Fibroblast of skin of left biceps (primary cell): ENCODE measurements around the gene SMARCB1.

ENCODE experiments used
- DNase-seq, 2 experiments: peaks; one replicate each; pipeline ENCODE4 v3.0.0-alpha.2; 2013; ENCODE audit warnings: low read depth in 2 of 2

Gene SMARCB1

DNA sequence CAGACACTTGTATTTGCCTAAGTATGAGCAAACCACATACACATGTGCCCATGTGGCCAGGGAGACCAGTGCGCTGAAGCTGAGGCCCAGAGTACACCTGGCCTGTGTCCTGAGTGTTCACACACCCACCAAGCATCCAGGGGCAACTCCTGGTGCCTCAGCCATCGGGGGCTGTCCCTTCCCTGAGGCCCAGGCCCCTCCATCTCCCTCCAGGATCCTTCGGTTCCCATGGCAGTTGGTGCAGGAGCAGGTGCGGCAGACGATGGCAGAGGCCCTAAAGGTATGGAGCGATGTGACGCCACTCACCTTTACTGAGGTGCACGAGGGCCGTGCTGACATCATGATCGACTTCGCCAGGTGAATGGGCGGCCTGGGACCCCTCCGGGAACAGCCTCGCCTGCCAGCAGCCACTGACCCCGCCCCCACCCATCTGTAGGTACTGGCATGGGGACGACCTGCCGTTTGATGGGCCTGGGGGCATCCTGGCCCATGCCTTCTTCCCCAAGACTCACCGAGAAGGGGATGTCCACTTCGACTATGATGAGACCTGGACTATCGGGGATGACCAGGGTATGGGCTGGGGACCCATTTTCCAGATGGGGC, 6.5 kb upstream of the SMARCB1 start:
- no peak for DNase-seq

GRCh38 chr22:23781065-23781464, 5.7 kb upstream of the SMARCB1 start:
- no peak for DNase-seq

DNA sequence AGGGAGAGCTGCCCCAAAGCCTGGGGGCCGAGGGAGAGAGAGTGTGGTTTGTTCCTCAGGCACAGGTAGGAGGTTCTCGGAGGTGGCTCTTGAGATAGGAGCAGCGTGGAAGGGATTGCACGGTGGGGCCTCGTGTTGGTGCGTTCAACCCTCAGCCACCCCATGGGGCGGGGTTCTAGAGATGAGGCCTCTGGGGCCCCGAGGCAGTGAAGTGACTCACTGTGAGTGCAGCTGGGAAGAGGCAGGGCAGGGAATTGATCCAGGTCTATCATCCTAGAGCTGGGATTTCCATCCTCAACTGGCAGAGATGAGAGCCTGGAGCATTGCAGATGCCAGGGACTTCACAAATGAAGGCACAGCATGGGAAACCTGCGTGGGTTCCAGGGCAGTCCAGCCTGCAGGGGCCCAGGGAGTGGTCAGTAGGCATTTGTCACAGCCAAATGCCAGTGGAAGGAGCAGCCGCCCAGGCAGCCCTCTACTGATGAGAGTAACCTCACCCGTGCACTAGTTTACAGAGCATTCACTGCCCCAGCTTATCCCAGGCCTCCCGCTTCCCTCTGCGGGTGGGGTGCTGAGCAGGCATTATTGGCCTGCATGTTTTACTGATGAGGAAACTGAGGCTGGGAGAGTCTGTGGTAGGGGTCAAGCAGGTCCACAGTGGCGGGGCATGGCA, 5.1 kb upstream of the SMARCB1 start:
- DNase-seq = no peak

DNA sequence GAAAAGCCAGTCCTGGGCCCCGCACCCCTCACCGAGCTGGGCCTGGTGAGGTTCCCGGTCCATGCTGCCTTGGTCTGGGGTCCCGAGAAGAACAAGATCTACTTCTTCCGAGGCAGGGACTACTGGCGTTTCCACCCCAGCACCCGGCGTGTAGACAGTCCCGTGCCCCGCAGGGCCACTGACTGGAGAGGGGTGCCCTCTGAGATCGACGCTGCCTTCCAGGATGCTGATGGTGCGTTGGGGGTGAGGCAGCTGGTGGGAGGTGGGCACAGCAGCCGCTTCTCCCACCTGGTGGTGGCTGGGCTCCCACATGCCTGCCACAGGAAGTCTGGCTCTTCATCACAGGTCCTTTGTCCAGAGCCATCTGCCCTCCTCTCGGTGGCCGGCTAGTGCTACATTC, 4.5 kb upstream of the SMARCB1 start:
- DNase-seq = no peak

- no peak for DNase-seq
Measured at GRCh38 chr22:23782703-23783102, 4.1 kb upstream of the SMARCB1 start.

DNA sequence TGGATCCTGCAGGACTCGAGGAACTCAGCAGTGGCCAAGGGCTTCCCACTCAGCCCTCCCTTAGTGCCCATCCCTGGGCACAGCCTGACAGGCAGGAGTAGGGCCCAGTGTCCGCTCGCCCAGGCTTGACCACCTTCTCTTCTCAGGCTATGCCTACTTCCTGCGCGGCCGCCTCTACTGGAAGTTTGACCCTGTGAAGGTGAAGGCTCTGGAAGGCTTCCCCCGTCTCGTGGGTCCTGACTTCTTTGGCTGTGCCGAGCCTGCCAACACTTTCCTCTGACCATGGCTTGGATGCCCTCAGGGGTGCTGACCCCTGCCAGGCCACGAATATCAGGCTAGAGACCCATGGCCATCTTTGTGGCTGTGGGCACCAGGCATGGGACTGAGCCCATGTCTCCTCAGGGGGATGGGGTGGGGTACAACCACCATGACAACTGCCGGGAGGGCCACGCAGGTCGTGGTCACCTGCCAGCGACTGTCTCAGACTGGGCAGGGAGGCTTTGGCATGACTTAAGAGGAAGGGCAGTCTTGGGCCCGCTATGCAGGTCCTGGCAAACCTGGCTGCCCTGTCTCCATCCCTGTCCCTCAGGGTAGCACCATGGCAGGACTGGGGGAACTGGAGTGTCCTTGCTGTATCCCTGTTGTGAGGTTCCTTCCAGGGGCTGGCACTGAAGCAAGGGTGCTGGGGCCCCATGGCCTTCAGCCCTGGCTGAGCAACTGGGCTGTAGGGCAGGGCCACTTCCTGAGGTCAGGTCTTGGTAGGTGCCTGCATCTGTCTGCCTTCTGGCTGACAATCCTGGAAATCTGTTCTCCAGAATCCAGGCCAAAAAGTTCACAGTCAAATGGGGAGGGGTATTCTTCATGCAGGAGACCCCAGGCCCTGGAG, 3.3 kb upstream of the SMARCB1 start:
- DNase-seq = no peak

GRCh38 chr22:23784215-23784732, 2.5 kb upstream of the SMARCB1 start:
- DNase-seq = no peak

GRCh38 chr22:23786261-23786710, 480 bp upstream of the SMARCB1 start:
- DNase-seq = no peak

GRCh38 chr22:23787600-23787896, 782 bp downstream of the SMARCB1 start:
- no peak for DNase-seq

DNA sequence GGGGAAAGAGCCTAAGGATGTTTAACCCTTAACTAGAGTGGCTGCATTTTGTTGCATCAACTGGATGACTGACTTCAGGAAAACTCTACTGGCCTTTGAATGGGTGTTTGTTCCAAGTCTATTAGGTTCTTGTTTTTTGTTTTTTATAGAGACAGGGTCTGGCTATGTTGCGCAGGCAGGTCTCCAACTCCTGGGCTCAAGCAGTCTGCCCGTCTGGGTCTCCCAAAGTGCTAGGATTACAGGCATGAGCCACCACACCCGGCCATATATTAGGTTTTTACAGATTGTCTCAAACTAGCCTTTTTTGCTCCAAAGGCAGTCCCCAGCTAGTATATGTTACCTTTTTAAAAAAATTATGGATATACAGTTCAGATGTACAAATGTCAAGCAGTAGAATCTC, 1.1 kb downstream of the SMARCB1 start:
- no peak for DNase-seq

GRCh38 chr22:23789121-23789520, 2.4 kb downstream of the SMARCB1 start:
- DNase-seq = no peak

GRCh38 chr22:23789638-23790037, 2.9 kb downstream of the SMARCB1 start:
- no peak for DNase-seq

GRCh38 chr22:23790819-23791737, 4.3 kb downstream of the SMARCB1 start:
- DNase-seq = peak; percentile 60 to 71

DNA sequence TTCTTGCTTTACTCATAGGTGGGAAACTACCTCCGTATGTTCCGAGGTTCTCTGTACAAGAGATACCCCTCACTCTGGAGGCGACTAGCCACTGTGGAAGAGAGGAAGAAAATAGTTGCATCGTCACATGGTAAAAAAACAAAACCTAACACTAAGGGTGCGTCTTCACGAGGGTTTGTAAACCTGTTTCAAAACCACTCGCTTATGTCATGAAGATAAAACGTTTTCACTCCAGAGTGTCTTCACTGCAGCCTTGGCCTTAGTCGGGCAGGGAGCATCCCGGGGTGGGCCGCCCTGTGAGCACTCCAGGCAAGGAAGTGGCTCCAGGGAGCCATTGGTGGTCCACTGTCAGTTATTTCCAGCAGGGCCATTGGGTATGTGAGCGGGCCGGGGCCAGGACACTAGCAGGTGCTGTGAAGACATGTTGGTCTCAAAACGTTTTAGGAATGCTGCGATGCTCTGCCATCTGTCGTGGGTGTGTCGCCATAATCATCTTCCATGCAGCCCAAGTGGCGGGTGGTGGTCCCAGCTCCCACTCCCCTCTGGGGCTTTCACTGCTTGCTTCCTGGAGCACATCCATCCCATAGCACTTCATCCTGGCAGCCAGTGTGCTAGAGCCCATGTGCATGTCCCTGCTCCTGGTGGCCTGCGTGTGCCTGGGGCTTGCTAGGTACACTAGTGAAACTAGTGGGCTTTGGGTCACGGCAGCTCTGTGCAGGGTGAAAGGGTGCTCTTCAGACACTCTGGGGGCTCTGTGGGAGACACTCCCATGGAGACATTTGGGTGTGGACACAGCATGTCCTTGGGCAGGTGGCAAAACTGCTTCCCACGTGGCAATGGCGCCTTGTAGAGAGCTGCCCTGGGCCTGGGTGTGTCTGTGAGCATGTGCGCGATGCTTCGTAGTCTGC, 5.2 kb downstream of the SMARCB1 start:
- no peak for DNase-seq

GRCh38 chr22:23793326-23793725, 6.6 kb downstream of the SMARCB1 start:
- DNase-seq = no peak

- DNase-seq = peak; percentile 57 to 63
Measured at GRCh38 chr22:23796461-23796860, 9.7 kb downstream of the SMARCB1 start.

- DNase-seq = no peak
Measured at GRCh38 chr22:23800297-23801237, 13.8 kb downstream of the SMARCB1 start.

DNA sequence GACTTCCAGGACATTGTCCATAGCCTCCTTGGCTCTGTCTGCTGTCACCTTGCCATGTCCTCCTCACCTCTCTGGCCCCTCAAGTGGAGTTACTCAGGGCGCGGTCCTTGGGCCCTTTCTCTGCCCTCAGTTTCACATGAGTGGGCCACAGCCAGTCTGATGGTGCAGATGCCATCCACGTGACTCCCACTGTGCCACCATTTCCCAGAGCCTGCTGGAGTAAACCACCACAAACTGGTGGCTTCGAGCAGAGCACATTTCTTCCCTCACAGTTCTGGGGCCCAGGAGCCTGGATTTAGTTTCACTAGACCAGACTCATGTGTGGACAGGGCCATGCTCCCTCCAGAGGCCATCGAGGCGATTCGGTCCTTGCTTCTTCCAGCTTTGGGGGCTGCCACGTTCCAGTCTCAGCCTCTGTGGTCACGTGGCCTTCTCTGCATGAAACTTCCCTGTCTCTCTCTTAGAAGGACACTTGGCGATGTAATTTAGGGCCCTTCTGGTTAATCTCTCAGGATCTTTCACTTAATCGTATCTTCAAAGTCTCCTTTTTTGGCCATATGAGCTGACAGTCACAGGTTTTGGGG, 14.6 kb downstream of the SMARCB1 start:
- no peak for DNase-seq

DNA sequence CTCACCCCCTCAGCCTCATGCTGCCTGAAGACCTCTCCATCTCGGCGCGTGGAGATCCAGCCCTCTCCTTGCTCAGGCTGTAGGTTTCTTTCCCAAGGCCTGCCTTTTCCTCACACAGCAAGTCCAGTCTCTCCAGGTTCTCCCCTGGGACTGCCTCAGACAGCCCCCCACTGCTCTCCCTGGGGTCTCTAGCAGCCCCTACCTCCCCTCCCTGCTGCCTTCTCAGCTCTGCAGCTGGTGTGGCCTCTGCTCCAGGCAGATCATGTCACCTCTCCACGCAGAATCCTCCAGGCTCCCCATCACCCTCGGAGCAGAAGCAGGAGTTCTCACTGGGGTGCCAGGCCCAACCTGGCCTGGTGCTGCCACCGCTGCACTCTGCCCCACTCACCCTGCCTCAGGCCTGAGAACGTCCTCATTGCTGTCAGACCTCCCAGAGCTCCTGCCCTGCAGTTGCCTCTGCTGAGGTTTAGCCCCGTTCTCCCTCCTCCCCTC, 15.2 kb downstream of the SMARCB1 start:
- no peak for DNase-seq
